Measurements from ENCODE around the gene RPL34. TPM values are rescaled to one million over a fixed set of nuclear protein-coding genes. Genes with fewer than 3 reads are reported as not detected.

RPL34 gene
- total and polyA plus RNA-seq, 2 of the 4 experiments (the other 2 are of a cell fraction) = 1,435 to 2,037 TPM

DNA sequence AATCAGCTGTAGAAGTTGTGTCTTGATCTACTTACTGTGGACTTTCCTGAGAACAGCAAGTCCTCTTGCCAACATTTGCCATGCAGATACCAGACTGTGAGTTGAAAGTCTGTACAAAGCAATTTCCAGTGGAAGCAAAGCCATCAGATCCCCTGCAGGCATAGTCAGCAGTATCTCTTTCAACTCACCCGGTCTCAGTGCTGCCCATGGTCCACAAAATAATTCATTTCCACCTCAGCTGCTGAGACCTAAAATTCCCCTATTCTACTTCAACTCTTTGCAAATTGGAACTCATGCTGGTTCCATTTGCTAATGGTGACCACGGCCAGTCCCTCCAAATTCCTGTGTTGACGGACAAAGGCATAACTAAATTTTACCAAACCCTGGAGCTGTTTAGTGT is 46.0 kb upstream of the RPL34 start:
- Histone ChIP-seq H4K20me1 (ENCODE audit: insufficient read depth, low read length) (no peaks in the 10 kb centered on the region), H3K18ac (ENCODE audit: low read depth, low read length) (no peak overlapping the region), H4K91ac (ENCODE audit: insufficient read depth, low read depth, low read length) (no peak overlapping the region), H3K27ac (ENCODE audit: insufficient read depth, low read length) (no peak overlapping the region), H2BK120ac (ENCODE audit: low read depth, low read length) (no peak overlapping the region), H3K9ac (ENCODE audit: low read depth, low read length) (no peak overlapping the region), H3K4me3 (ENCODE audit: insufficient read depth, low read depth, low read length) (no peak overlapping the region), H3K79me1 (ENCODE audit: low read depth in 1 of 2, low read length in 2 of 2) (no peaks in the 10 kb centered on the region), H3K9me1 (ENCODE audit: insufficient read depth, low read length) (no peaks in the 10 kb centered on the region), H3K36me3 (ENCODE audit: control insufficient read depth, insufficient read depth, low read length) (no peaks in the 10 kb centered on the region), H2BK20ac (ENCODE audit: low read depth, low read length) (no peak overlapping the region), H2AK5ac (ENCODE audit: low read depth, low read length) (no peak overlapping the region), H2BK5ac (ENCODE audit: low read depth, low read length, poor library complexity, severe bottlenecking) (no peak overlapping the region), H4K5ac (ENCODE audit: low read depth, low read length) (no peak overlapping the region), H3K4me2 (ENCODE audit: low read depth, low read length) (no peak overlapping the region), H3K9me3 (ENCODE audit: control insufficient read depth, insufficient read depth, low read length) (no peaks in the 10 kb centered on the region), H3K14ac (replicated peaks; ENCODE audit: low read depth, low read length) (no peak overlapping the region), H3K4me1 (ENCODE audit: control insufficient read depth, insufficient read depth, low read length) (no peaks in the 10 kb centered on the region), H3K27me3 (ENCODE audit: control insufficient read depth, insufficient read depth, low read length) (peaks cover 6% of the 10 kb centered on the region), H3K4ac (ENCODE audit: low read depth, low read length) (no peak overlapping the region), H2BK15ac (ENCODE audit: low read depth, low read length) (no peak overlapping the region), H3K23ac (ENCODE audit: low read depth, low read length) (no peak overlapping the region), H3K56ac (ENCODE audit: extremely low read depth, insufficient read depth, low read length) (no peak overlapping the region), H2AK9ac (replicated peaks; ENCODE audit: low read depth, low read length, poor library complexity) (no peak overlapping the region), H4K8ac (ENCODE audit: low read depth in 2 of 2, low read length in 2 of 2) (no peak overlapping the region), H2AFZ (replicated peaks; ENCODE audit: low read length, poor library complexity) (no peak overlapping the region)
- intact Hi-C loops (cut with micrococcal nuclease) (loop anchor here (5.0 to 10.0 kb wide), 2 partner anchors 407 to 640 kb away; partner anchors contain the start of genes CYP2U1 and LEF1), in situ Hi-C loops (cut with MboI; ENCODE audit: low sequenced_read_pairs) (no loop called here), dilution Hi-C loops (cut with HindIII; ENCODE audit: low sequenced_read_pairs, unreplicated experiment) (no loop called here)
- TF ChIP-seq POLR2A (IDR thresholded peaks at IDR 0.05; ENCODE audit: low read depth, low read length) (no peak), RAD21 (IDR thresholded peaks at IDR 0.05; ENCODE audit: low read length) (no peak), RFX5 (IDR thresholded peaks at IDR 0.05; ENCODE audit: low read depth, low read length) (no peak), MAZ (IDR thresholded peaks at IDR 0.05; ENCODE audit: borderline replicate concordance, low read depth, low read length) (no peak), SMC3 (IDR thresholded peaks at IDR 0.05; ENCODE audit: low read depth, low read length) (no peak), MAFK (IDR thresholded peaks at IDR 0.05; ENCODE audit: low read depth, low read length) (no peak), FOS (IDR thresholded peaks at IDR 0.05; ENCODE audit: low read depth, low read length) (no peak), RCOR1 (IDR thresholded peaks at IDR 0.05; ENCODE audit: insufficient replicate concordance, low read length) (no peak), NFE2L2 (IDR thresholded peaks at IDR 0.05; ENCODE audit: low read depth, low read length) (no peak), CEBPB (IDR thresholded peaks at IDR 0.05; ENCODE audit: low read depth, low read length) (no peak), MXI1 (IDR thresholded peaks at IDR 0.05; ENCODE audit: borderline replicate concordance, low read depth, low read length) (no peak), BHLHE40 (IDR thresholded peaks at IDR 0.05; ENCODE audit: low read depth, low read length) (no peak), CHD1 (IDR thresholded peaks at IDR 0.05; ENCODE audit: low read depth, low read length) (no peak)
- TF ChIP-seq, protein P1, sequence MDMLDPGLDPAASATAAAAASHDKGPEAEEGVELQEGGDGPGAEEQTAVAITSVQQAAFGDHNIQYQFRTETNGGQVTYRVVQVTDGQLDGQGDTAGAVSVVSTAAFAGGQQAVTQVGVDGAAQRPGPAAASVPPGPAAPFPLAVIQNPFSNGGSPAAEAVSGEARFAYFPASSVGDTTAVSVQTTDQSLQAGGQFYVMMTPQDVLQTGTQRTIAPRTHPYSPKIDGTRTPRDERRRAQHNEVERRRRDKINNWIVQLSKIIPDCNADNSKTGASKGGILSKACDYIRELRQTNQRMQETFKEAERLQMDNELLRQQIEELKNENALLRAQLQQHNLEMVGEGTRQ (IDR thresholded peaks at IDR 0.05; ENCODE audit: low read depth, low read length) = no peak
- TF ChIP-seq, protein P2, sequence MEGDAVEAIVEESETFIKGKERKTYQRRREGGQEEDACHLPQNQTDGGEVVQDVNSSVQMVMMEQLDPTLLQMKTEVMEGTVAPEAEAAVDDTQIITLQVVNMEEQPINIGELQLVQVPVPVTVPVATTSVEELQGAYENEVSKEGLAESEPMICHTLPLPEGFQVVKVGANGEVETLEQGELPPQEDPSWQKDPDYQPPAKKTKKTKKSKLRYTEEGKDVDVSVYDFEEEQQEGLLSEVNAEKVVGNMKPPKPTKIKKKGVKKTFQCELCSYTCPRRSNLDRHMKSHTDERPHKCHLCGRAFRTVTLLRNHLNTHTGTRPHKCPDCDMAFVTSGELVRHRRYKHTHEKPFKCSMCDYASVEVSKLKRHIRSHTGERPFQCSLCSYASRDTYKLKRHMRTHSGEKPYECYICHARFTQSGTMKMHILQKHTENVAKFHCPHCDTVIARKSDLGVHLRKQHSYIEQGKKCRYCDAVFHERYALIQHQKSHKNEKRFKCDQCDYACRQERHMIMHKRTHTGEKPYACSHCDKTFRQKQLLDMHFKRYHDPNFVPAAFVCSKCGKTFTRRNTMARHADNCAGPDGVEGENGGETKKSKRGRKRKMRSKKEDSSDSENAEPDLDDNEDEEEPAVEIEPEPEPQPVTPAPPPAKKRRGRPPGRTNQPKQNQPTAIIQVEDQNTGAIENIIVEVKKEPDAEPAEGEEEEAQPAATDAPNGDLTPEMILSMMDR (conservative IDR thresholded peaks at IDR 0.05; ENCODE audit: low read depth, low read length) = no peak
- TF ChIP-seq, protein P3, sequence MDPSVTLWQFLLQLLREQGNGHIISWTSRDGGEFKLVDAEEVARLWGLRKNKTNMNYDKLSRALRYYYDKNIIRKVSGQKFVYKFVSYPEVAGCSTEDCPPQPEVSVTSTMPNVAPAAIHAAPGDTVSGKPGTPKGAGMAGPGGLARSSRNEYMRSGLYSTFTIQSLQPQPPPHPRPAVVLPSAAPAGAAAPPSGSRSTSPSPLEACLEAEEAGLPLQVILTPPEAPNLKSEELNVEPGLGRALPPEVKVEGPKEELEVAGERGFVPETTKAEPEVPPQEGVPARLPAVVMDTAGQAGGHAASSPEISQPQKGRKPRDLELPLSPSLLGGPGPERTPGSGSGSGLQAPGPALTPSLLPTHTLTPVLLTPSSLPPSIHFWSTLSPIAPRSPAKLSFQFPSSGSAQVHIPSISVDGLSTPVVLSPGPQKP (IDR thresholded peaks at IDR 0.05; ENCODE audit: borderline replicate concordance, low read depth, low read length) = no peak
- POLR2A ChIA-PET (ENCODE audit: unreplicated experiment) = no interaction called here
- 47% methylated on average over 2 of the region's 3 CpGs; no CpG with 5 or more reads in 1 of the 2 experiments for WGBS, 2 experiments (ENCODE audit: extremely low coverage in 2 of 2, insufficient read length in 1 of 2)
- no peak for DNase-seq
- CTCF ChIA-PET = interaction anchor here (1.0 to 1.4 kb wide), 3 partner anchors 8 to 556 kb away, joined by 3 to 4 read pairs (median 3); no protein-coding TSS in a partner anchor
- ATAC-seq (ENCODE audit: low read depth) = no peak
- BruUV-seq (replicated peaks) = no TSS peak

Data from IMR-90 (cell line).